ENCODE results near the gene SH2D4B.

Gene SH2D4B

GRCh38 chr10:80622153-80622552, 84.5 kb downstream of the SH2D4B start:
- no peak for DNase-seq
- H3K27me3 ChIP-seq (ENCODE audit: insufficient read depth, low read depth, severe bottlenecking): no peaks in the 10 kb centered on the region
- H3K4me3 ChIP-seq (ENCODE audit: low read depth, low read length): no peak overlapping the region
- no peaks in the 10 kb centered on the region for H3K36me3 ChIP-seq
- H3K9me3 ChIP-seq (ENCODE audit: severe bottlenecking): no peaks in the 10 kb centered on the region
- TF ChIP-seq CTCF (IDR thresholded peaks at IDR 0.05; ENCODE audit: low read depth, low read length): no peak
- no peak overlapping the region for H3K27ac ChIP-seq

GRCh38 chr10:80630324-80630723, 92.6 kb downstream of the SH2D4B start:
- DNase-seq: no peak
- no peak overlapping the region for H3K4me3 ChIP-seq (ENCODE audit: low read depth, low read length)
- no peak overlapping the region for H3K27ac ChIP-seq
- no peaks in the 10 kb centered on the region for H3K9me3 ChIP-seq (ENCODE audit: severe bottlenecking)
- TF ChIP-seq CTCF (IDR thresholded peaks at IDR 0.05; ENCODE audit: low read depth, low read length): no peak
- no peaks in the 10 kb centered on the region for H3K27me3 ChIP-seq (ENCODE audit: insufficient read depth, low read depth, severe bottlenecking)
- H3K36me3 ChIP-seq: no peaks in the 10 kb centered on the region

DNA sequence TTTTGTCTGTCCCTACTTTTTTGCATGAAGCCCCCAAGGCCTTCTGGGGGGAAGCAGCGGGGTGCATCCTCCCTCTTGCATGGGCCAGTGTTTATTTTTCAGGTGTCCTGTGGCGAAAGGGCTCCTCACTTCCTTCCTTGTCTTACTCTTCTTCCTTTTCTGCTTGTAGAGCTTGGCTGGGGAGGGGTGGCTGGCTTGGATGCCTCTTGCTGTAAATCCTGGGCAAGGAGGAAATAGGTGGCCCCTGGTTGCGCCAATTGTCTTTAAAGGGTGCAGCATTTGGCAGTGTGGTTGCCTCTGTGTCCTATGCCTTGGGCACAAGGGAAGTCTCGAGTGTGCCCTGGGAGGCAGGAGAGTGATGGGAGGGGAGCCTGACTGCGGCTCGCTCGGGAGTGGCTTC, 95.0 kb downstream of the SH2D4B start:
- no peak for DNase-seq
- no peak for TF ChIP-seq CTCF (IDR thresholded peaks at IDR 0.05; ENCODE audit: low read depth, low read length)
- Histone ChIP-seq H3K4me3 (ENCODE audit: low read depth, low read length) (no peak overlapping the region), H3K27me3 (ENCODE audit: insufficient read depth, low read depth, severe bottlenecking) (no peaks in the 10 kb centered on the region), H3K36me3 (no peaks in the 10 kb centered on the region), H3K9me3 (ENCODE audit: severe bottlenecking) (no peaks in the 10 kb centered on the region), H3K27ac (no peak overlapping the region)

DNA sequence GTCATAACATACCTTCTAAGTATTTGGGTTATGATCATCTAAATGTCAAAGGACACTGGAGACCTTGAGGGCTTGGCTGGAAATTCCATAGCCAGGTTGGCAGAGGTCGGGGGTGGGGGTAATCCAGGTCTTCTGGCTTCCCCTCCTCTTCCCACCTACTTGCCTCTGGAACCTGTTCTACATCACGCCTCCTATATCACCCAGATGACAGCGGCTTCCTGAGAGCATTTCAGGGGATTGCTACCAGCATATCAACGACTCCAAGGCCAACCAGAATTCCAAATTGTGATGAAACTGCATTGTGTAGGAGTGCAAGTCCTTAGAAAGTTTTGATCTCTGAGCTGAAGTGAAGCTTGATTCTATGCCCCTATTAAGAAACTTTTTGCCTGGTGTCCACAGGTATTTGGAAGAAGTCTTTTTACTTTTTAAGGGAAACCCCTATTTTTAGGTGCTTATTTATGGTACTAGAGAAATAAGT, 95.7 kb downstream of the SH2D4B start:
- no peak for DNase-seq
- no peak overlapping the region for H3K27ac ChIP-seq
- no peaks in the 10 kb centered on the region for H3K36me3 ChIP-seq
- H3K4me3 ChIP-seq (ENCODE audit: low read depth, low read length): no peak overlapping the region
- no peaks in the 10 kb centered on the region for H3K27me3 ChIP-seq (ENCODE audit: insufficient read depth, low read depth, severe bottlenecking)
- H3K9me3 ChIP-seq (ENCODE audit: severe bottlenecking): no peaks in the 10 kb centered on the region
- no peak for TF ChIP-seq CTCF (IDR thresholded peaks at IDR 0.05; ENCODE audit: low read depth, low read length)

- H3K9me3 ChIP-seq (ENCODE audit: severe bottlenecking): no peaks in the 10 kb centered on the region
- H3K27me3 ChIP-seq (ENCODE audit: insufficient read depth, low read depth, severe bottlenecking): no peaks in the 10 kb centered on the region
- H3K36me3 ChIP-seq: no peaks in the 10 kb centered on the region
- no peak for TF ChIP-seq CTCF (IDR thresholded peaks at IDR 0.05; ENCODE audit: low read depth, low read length)
- no peak overlapping the region for H3K4me3 ChIP-seq (ENCODE audit: low read depth, low read length)
- H3K27ac ChIP-seq: no peak overlapping the region
- no peak for DNase-seq
Measured at GRCh38 chr10:80633910-80634309, 96.2 kb downstream of the SH2D4B start.

DNA sequence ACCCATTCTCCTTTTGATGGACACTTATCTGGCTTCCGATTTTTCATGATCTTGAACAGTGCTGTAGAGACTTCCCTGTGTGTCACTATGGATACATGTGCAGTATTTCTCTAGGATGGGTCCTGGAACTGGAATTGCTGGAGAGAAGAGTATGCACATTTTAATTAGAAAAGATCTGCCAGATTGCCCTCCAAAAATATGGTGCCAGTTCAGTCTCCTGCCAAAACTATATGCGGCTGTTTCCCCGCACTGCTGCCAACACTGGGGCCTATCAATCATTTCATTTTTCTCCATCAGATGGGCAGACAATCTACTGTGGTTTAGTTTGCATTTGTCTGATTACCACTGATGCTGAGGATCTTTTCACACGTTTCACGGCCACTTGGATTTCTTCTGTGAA, 105.0 kb downstream of the SH2D4B start:
- no peaks in the 10 kb centered on the region for H3K36me3 ChIP-seq
- no peak overlapping the region for H3K4me3 ChIP-seq (ENCODE audit: low read depth, low read length)
- no peaks in the 10 kb centered on the region for H3K27me3 ChIP-seq (ENCODE audit: insufficient read depth, low read depth, severe bottlenecking)
- no peak for DNase-seq
- no peak overlapping the region for H3K27ac ChIP-seq
- H3K9me3 ChIP-seq (ENCODE audit: severe bottlenecking): no peaks in the 10 kb centered on the region
- no peak for TF ChIP-seq CTCF (IDR thresholded peaks at IDR 0.05; ENCODE audit: low read depth, low read length)
